Measurements from ENCODE around the gene PRDM16.

PRDM16 gene

DNA sequence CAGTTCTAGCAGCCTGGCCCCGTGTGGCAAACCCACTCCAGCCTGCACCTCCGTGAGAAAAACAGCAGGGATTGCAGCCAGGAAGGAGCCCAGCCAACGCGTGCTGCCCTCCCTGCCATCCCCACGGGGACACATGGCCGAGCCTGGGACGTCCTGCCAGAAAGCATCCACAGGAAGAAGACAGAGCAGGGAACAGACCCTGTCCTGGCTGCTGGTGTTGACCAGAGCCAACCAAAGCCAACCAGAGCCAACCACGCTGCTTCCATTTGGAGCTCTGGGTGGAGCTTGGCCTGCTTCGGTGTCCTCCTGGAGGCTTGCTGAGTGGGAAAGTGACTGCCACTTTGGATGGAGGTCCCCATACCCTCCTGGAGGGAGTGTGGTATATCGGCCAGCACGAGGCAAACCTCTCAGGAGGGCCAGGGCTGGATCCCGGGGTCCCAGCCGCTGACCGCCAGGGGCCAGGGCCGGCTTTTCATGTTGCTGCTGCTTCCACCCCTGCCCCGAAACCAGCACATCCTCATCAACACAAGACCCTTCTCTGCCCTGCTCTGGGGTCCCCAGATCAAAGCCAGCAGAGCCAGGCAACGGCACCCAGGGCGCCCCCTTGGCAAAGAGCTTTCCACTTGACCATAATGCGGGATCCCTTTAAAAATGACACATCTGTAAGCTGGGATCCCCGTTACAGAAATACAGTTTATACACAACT lies 304.9 kb downstream of the PRDM16 start:
- no peak for DNase-seq (ENCODE audit: low spot score)

DNA sequence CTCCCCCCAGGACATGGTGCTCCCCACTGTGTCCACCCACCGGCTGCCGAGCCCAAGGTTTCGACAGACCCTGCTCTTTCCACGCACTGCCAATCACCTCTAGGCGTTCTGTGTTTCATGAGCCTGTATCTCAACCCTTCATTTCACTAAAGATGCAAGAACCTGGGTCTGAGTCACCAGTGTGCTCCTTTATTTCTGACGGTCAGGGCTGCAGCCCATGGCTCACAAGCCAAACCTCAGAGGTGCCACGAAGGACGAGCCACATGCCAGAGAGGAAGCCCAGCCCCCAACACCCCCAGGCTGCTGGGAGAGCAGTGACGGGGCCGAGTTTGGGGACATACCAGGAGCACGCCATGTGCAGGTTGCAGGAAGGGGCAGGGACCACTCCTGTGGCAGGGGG lies 306.2 kb downstream of the PRDM16 start:
- no peak for DNase-seq (ENCODE audit: low spot score)

DNA sequence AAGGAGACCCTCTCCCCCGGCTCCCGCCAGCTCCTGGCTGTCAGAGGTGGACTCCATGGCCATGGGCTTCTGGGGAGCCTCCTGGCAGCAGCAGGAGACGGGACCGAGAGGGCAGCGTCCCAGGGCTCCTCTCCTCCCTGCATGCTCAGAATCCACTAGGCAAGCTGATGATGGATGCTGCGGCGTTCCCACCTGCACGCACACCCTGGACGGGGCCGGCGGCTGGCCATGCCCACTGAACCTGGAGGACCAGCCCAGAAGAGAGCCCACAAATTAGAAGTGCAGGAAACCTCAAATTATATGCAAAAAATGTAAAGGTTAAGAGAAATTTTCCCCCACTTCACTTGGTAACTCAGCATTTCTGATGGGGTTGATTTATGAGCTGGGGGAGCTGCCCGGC lies 308.2 kb downstream of the PRDM16 start:
- DNase-seq (ENCODE audit: low spot score), result no peak

DNA sequence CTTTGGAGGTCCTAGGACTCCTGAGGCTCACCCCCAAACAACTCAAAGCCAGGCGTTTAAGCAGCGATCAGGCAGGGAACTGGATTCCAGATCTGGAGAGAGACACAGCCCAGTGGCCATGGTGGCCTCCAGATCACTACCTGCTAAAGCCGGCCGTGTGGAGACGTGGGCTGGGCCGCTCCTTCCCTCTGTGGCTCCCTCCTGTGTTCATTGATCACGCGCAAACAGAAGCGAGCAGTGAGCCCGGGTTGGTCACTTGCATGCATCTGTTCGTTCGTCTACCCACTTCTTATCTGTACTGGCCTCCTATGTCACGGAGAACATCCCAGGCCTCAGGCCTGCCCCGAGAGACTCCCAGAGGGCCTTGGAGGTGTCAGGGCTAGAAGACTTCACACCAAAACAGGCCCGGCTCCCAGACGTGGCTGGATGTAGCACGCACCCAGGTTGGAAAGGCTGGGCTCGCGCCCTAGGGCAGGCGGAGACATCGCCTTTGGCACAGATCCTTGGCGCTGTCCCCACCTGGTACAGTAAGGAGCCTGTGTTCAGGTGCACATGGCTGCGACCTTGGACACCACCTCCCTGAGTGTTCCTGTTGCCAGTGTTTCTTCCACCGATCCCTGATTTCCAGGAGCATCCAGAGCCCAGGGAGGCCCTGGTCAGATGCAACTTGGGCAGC lies 308.7 kb downstream of the PRDM16 start:
- no peak for DNase-seq (ENCODE audit: low spot score)

DNA sequence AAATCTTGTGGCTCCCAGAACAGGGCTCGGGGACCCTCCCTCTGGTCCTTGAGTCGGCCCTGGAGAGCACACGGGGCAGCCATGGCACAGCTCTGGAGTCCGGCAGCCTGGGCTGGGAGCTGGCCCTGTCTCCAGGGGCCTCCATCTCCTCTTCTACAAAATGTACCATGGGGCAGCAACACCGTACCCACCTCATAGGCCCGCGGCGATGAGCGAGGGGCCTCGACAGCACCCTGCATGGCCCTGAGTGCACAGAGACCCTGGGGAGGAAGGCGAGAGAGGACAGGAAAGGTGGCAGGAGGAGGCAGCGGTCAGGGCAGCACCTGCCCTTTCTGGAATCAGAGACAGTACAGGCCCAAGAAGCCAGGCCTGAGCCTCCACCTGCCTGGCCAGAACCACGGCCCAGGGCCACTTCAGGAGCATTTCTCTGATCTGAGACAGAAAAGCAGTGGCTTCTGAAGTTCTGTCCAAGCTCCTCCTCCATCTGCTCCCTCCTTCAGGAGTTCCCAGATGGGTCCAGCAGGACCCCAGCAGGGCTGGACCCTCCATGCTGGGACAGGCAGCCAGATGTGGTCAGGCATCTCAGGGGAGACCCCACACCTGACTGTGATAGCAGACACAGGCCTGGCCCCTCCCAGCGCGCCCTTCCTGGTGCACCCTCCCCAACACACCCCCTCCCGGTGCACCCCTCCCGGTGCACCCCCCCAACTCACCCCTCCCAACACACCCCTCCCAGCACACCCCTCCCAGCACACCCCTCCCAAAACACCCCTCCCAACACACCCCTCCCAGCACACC lies 309.6 kb downstream of the PRDM16 start:
- DNase-seq (ENCODE audit: low spot score), result no peak

DNA sequence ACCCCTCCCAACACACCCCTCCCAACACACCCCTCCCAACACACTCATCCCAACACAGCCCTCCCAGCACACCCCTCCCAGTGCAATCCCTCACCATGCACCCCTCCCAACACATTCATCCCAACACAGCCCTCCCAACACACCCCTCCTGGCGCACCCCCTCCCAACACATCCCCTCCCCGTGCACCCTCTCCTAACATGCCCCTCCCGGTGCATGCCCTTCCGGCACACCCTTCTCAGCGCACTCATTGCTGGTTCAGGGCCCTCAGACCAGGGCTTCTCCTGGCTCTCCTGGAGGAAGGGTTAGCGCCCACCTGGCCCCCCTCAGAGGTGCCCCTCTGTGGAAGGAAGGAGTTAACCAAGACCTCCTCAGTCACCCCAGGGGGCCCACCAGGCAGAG lies 310.9 kb downstream of the PRDM16 start:
- no peak for DNase-seq (ENCODE audit: low spot score)

DNA sequence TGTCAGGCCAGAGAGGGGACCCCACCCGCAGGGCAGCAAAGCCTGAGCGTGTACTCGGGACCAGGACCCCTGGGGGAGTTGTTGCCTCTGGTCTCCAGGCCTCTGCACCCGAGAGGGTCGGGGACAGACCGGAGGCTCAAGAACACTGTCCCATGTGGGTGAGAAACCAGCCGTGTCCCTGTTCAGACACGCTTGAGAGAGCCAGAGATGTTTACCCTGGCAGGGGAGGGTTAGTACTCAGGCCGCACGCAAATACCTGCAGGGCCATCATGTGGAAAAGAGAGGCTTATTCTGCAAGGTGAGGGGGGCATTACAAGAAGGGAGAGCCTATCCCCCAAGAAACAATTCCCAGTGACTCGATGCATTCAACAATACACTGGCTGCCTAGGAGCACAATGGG lies 311.5 kb downstream of the PRDM16 start:
- DNase-seq (ENCODE audit: low spot score), result no peak

DNA sequence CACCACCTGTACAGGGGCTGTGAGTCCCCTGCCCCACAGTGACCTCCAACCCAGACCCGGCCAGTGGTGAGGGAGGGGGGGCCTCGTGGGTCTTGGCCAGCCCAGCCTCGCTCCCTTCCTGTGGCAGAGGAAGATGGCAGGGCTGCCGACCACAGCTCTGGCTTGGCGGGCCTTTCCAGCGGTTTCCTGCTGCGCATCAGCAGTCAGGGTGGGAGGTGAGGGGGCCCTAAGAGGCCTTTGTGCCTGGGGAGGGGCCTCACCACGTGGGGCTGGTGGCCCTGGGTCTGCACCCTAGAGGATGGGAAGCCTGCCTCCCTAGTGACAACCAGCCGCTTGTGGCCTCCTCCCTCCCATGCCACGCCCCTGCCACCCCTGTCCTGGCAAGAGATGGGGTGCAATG lies 312.9 kb downstream of the PRDM16 start:
- DNase-seq (ENCODE audit: low spot score), result no peak

DNA sequence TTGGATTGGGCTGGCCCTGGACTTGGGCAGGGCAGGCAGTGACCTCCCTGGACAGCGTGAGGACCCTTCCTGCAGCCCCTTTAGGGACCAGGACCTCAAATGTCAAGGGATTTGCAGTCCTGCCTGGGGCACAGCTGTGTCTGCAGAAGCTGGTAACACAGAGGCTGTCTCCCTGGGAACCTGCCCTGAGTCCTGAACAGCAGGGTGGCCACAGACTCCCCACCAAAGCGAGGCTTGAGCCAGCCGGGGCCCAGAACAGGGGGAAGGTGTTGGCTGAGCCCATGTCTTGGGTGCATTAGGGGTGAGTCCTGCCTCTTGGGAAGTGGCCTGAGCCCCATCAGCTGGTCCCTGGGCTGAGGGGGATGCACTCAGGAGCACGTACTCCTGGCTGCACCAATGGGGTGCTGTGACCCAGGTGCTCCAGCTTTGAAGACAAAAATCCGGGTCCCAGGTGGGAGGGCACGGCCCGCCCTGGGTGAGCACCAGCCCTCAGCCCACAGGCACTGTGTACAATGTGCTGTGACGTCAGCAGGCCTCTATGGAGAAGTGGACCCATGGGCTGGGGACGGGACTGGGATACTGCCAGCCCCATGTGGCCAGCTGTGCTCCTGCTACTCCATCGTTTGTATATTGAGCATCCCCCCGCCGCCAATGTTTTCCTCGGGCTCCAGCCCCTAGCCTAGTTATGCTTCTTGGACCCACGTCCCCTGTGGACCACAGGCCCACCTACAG lies 313.5 kb downstream of the PRDM16 start:
- DNase-seq (ENCODE audit: low spot score), result no peak

DNA sequence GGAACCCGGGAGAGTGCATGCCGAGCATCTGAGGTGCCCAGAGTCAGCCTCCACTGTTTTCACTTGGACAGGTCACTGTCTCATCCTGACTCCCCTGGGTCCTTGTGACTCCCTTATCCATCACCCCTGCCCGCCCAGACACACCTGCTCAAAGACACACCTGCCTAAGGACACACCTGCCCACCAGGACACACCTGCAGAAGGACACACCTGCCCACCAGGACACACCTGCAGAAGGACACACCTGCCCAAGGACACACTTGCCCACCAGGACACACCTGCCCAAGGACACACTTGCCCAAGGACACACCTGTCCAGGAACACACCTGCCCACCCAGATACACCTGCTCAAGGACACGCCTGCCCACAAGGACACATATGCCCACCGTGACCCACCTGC lies 314.7 kb downstream of the PRDM16 start:
- DNase-seq (ENCODE audit: low spot score), result no peak

DNA sequence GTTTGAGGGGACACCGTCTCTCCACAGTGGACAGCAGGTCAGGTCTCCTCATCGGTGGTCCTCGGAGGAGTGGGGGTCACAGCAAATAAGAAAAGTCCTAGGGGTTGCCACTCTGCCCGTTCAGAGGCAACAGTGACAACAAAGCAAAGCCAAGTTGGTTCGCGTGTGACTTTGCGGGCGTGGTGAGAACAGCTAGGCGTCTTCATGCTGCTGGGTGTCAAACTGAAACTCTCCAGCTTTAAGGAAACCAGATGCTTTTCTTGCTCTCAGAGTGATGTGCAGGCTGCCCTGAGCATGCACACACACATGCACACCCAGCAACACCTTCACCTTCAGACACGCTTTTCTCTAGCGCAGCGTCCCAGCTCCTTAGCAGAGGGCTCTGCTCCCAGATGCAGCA lies 315.4 kb downstream of the PRDM16 start:
- DNase-seq (ENCODE audit: low spot score), result no peak

DNA sequence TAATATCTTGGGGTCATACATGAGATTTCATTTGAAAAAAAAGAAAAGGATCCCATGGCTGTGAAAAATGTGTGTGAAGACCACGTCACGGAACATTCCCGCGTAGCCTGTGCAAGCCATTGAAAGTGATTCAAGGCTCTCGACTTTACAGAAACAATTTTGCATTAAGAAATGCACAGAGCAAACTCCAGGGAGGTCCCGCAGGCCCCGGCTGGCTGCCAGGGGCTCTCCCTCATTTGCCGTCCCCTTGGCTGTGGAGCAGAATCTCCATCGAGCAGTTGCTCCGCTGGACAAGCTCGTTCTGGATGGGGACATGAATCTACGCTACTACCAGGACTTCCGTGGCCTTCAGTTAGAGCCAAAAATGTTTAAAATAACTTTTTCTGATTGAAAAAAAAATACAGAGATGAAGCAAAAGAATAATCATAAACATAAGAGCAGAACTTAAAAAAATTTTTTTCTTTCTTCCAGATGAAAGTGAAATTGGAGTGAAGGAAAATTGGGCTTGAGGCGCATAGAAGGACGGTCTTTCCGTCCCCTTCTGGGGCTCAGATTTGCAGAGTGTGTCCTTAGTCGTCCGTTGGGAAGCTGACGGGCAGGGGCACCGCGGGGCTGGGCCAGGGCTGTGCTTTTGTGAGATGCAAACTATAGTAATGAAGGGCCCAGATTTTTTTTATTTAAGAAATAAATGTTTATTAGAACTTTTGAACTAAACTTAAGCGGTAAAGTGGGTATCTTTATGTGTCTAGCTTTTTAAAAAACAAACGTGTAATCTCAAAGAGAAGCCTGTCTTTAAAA lies 317.4 kb downstream of the PRDM16 start:
- DNase-seq (ENCODE audit: low spot score), result no peak

DNA sequence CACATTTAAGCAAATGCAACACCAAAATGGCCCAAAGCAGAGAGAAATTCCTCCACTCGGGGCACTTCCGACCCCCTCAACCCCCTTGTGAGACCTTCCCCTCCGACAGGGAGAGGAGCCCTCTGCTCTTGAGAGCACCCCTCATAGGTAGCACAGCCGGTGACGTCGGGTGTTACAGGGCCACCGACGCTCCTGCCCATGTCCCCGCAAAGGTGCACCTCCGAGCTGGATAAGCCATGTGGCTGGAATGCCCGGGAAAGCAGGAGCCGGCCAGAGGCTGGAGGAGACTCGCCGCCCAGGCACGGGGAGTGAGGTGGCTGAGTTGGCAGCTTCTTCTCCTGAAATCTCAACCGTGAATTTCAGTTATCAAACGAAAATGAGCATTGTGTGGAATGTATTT lies 318.4 kb downstream of the PRDM16 start:
- DNase-seq (ENCODE audit: low spot score), result no peak

DNA sequence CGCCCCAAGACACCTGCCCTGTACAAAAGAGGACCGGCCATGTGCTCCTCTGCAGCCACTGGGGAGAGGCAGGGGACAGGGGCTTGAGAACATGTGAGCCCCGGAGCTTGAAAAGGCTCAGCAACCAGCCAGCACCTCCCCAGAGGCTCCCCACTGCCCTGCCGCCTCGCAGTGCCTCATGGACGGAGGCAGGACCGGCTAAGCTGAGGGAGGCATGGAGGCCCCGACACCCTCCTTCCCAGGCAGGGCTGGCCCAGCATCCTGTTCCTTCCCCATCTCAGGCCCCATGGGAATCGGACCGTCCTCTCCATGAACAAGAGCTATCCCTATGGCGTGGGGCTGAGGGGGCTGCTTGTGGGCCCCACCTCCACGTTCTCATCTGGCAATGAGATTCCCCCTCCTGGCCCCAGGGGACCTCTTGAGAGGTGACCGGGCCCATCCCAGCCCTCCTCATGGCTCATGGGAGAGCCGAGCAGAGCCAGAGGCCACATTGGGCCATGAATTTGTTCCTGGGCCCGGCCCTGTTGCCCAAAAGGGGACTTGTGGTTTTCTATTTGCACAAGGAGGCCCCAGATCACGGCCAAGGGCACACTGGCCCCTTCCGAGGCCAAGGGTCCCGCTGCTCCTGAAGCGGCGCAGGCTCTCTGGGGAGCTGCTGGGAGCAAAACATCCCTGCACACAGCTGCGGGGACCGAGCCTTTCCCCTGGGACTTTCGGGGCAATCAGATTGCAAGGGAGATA lies 320.3 kb downstream of the PRDM16 start:
- DNase-seq (ENCODE audit: low spot score), result no peak

DNA sequence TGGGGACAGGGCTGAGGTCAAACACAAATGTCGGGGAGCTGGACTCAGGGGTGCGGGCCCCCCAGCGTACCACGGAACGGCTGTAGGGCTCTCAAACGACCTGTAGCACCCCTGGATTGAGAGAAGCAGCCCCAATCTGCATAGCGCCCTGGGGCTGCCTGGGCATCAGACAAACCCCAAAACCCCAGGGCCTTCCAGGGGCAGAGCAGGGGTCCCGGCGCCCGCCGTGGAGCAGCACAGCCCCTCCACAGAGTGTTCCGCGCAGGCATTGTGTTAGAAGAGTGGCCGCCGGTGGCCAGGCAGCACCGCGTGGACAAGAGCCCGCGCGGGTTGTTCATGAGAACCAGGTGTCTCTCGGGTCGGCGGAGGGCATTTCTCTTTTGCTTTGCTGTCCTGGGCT lies 321.3 kb downstream of the PRDM16 start:
- DNase-seq (ENCODE audit: low spot score), result no peak

DNA sequence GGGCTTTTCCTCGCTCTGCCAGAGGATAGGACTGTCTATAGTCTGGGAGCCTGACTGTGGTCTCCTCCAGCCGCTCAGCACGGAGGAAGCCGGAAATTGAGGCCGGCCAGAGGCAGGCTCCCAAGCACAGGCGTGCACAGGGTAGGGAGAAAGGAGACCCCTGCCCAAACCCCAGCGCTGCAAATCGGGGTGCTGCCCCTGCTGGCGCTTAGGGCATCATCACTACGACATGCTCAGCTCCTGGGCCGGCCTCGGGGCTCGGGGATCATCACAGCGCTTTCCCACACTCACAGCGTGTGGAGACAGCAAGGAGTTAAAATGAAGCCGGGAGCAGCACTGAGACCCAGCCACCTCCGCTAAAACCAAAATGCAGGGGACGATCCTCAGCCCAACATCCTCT lies 322.7 kb downstream of the PRDM16 start:
- no peak for DNase-seq (ENCODE audit: low spot score)

DNA sequence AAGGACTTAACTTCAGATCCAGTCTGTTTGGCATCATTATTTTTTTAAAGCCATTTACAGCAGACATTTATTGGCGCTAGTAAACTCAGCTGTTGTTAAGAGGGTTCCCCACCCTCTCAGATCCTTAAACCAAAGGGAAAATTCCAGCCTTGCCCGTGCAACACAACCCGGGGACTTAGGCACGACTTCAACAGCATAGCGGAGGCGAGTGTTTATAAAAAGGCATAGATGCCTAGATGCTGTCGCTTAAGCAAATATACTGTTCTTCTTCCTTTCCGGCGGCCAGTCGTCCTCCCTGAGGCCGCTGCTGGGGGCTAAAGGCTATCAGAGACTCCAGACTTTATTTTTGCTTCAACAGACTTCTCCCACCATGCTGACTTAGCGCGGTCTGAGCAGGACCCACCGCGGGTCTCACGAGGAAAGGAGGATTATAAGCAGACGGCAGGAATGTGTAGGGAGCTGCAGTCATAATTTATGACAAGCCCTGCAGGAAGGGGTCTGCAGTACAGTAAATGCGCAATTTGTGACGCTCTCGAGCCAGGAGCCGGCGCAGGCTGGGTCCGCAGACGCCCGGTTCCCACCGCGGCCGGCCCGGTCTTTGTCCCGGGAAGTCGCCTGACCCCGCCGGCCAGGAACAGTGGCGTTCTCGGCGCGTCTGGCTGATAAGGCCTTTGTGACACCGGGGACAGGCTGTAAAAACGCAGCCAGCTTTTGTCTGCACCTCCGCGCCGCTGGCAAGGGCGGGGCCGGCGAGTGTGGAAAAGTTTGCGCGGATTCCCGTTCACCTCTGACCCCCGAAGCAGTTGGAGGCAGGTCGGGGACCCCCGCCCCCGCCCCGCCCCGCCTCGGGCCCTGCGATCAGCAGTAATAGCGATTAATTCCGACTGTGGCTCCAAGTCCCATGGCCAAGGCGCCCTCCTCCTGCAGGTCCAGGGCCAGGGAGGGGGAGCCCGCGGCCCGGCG lies 324.3 kb downstream of the PRDM16 start:
- no peak for DNase-seq (ENCODE audit: low spot score)

DNA sequence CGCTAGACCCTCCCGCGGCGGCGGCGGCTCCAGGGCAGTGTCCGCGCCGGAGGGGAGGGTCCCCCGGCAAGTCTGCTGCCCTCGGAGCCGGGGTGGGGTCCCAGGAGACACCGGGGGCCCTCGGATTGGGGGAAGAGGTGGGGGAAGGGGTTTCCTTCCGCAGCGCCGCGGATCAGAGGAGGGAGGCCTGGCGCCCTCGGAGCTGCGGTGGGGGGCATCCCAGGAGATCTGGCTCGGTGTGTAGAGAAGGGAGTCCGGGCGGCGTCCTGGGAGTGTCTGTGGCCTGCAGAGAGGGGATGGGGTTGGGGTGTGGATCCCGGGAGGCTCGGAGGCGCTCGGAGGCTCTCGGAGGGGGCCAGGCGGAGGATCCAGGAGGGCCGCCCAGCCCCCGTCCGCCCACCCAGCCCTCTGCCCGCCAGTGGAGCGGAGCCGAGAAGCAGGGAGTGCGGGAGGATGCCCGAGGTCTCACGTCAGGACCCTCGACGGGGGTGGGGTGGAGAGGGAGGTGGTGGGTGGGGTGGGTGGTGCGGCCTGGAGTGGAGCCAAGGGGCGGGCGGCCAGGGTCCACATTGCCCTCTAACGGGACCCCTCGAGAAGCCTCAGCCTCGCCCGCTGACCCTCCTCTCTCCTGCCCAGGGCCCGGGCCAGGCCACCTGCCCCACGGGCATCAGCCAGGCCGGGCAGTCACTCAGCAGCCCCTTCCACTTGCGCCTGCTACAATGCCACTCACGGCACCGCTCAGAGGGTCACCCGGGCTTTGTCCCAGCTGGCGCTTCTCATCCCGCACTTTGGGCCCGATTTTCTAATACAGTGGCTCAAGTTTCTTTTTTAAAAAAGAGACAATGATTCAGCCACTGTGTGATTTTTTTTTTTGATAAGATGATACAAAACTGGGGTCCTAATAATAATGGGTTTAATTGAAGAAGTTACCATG lies 325.3 kb downstream of the PRDM16 start:
- DNase-seq (ENCODE audit: low spot score), result no peak

DNA sequence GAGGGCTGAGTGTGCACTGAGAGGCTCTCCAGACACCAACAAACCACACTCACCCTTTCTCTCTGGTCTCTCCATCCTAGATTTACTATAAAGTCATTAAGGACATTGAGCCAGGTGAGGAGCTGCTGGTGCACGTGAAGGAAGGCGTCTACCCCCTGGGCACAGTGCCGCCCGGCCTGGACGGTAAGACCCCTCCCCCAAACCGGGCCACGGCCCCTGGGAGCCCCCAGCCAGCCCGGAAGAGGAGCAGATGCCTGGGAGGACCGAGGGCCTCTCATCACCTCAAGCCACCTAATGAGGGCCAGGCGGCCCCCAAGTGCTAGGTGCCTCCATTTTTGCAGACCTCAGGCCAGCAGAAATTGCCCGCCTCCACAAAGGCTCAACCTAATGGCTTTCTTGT lies 327.4 kb downstream of the PRDM16 start:
- DNase-seq (ENCODE audit: low spot score), result no peak
